ENCODE data around the gene TM4SF18.

The TM4SF18 gene

GRCh38 chr3:149324332-149324731 lies 9.1 kb downstream of the TM4SF18 start:
- no peak for DNase-seq

- DNase-seq, result no peak
Observed at GRCh38 chr3:149321640-149322039, 11.8 kb downstream of the TM4SF18 start.

- no peak for DNase-seq
Observed at GRCh38 chr3:149321136-149321535, 12.3 kb downstream of the TM4SF18 start.

- no peak for DNase-seq
Observed at GRCh38 chr3:149319750-149320149, 13.7 kb downstream of the TM4SF18 start.

GRCh38 chr3:149317072-149317471 lies 16.4 kb downstream of the TM4SF18 start:
- no peak for DNase-seq

- DNase-seq, result no peak
Observed at GRCh38 chr3:149316437-149316836, 17.0 kb downstream of the TM4SF18 start.

GRCh38 chr3:149315694-149316093 lies 17.7 kb downstream of the TM4SF18 start:
- no peak for DNase-seq

GRCh38 chr3:149314807-149315578 lies 18.4 kb downstream of the TM4SF18 start:
- no peak for DNase-seq

GRCh38 chr3:149313542-149313941 lies 19.9 kb downstream of the TM4SF18 start:
- no peak for DNase-seq

- DNase-seq, result no peak
Observed at GRCh38 chr3:149310796-149311534, 22.5 kb downstream of the TM4SF18 start.

- no peak for DNase-seq
Observed at GRCh38 chr3:149307435-149307783, 26.0 kb downstream of the TM4SF18 start.

- DNase-seq, result no peak
Observed at GRCh38 chr3:149306751-149307434, 26.5 kb downstream of the TM4SF18 start.

GRCh38 chr3:149305376-149305775 lies 28.1 kb downstream of the TM4SF18 start:
- DNase-seq, result no peak

GRCh38 chr3:149299938-149300801 lies 33.3 kb downstream of the TM4SF18 start:
- DNase-seq, result no peak

- DNase-seq, result no peak
Observed at GRCh38 chr3:149296972-149297371, 36.5 kb downstream of the TM4SF18 start.

GRCh38 chr3:149292666-149293065 lies 40.8 kb downstream of the TM4SF18 start:
- no peak for DNase-seq

- DNase-seq, result no peak
Observed at GRCh38 chr3:149291178-149291577, 42.3 kb downstream of the TM4SF18 start.

GRCh38 chr3:149288655-149289054 lies 44.8 kb downstream of the TM4SF18 start:
- DNase-seq, result no peak

- no peak for DNase-seq
Observed at GRCh38 chr3:149284034-149284433, 49.4 kb downstream of the TM4SF18 start.

- no peak for DNase-seq
Observed at GRCh38 chr3:149283401-149283800, 50.0 kb downstream of the TM4SF18 start.

GRCh38 chr3:149282836-149283235 lies 50.6 kb downstream of the TM4SF18 start:
- DNase-seq, result no peak

- no peak for DNase-seq
Observed at GRCh38 chr3:149282322-149282721, 51.1 kb downstream of the TM4SF18 start.

Data from COR-L47 (cell line).